GM12864 (cell line): ENCODE data around the gene TMOD3.

Experiments
- DNase-seq: peaks from one replicate; pipeline ENCODE4 v3.0.0-alpha.2; 2011; ENCODE audit warnings: low read depth
- H3K4me3 ChIP-seq: 2 replicates; pipeline ENCODE4 v1.5.1; 2011; ENCODE audit warnings: mild to moderate bottlenecking, low read depth, low read length, control low read depth
- CTCF ChIP-seq: IDR thresholded peaks from 2 replicates; pipeline ENCODE4 v1.5.1; 2011; ENCODE audit warnings: low read depth, mild to moderate bottlenecking, moderate library complexity, low read length, control low read depth, inconsistent platforms; ENCODE audit errors: missing control alignments

TMOD3 gene

DNA sequence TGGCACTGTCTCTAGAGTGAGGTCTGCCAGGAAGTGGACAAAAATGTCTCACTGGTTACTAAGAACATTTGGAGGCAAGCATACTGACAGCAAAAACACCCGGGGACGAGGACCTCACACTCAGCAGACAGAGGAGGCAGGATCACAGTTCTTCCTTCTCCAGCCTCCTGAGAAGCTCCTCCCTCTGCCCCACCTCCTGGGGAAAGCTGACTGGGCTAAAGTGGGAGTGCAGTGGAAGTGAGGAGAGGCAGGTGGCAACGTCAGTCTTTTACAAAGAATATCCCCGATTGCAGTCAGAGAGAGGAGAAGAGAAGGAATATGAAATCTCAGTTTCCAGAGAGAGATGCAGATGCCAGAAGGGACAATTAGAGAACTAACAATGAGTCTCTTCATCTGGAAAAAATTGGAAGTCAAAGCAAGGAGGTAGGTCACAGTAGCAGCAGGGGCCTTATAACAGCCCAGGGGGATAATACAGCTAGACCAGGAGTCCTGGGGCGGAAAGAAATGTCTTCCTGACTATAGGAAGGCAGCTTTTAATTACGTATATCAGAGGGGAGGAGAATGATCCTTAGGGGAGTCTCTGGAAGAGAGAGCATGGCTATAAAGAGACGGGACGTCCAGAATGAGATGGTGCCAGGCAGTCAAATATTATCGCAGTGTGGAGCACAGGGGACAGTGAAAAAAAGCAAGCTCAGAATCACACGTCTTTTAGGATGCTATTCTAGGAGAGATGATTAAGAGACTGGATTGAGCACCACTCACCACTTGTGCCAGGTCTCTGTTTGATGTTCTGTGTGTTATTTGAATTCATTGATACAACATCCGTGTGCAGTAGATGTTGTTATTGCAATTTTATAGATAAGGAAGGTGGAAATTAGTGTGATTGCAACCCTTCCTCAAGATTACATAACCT is 95.0 kb downstream of the TMOD3 start:
- no peak for TF ChIP-seq CTCF
- DNase-seq = no peak
- H3K4me3 ChIP-seq = no peak overlapping the region

- H3K4me3 ChIP-seq = no peak overlapping the region
- TF ChIP-seq CTCF = no peak
- DNase-seq = no peak
Measured at GRCh38 chr15:51926809-51927208, 97.4 kb downstream of the TMOD3 start.

GRCh38 chr15:51931016-51931415 is 101.6 kb downstream of the TMOD3 start:
- H3K4me3 ChIP-seq = no peak overlapping the region
- DNase-seq = no peak
- no peak for TF ChIP-seq CTCF

GRCh38 chr15:51931638-51932037 is 102.2 kb downstream of the TMOD3 start:
- DNase-seq = no peak
- no peak for TF ChIP-seq CTCF
- H3K4me3 ChIP-seq = no peak overlapping the region

GRCh38 chr15:51932161-51932560 is 102.7 kb downstream of the TMOD3 start:
- no peak for DNase-seq
- H3K4me3 ChIP-seq = no peak overlapping the region
- no peak for TF ChIP-seq CTCF

GRCh38 chr15:51935466-51936104 is 106.1 kb downstream of the TMOD3 start:
- no peak overlapping the region for H3K4me3 ChIP-seq
- DNase-seq = peak; percentile 36
- no peak for TF ChIP-seq CTCF
